Subcutaneous adipose tissue (tissue), 4 donors: Measurements from ENCODE around the gene ZBTB17. TPM values are rescaled to one million over a fixed set of nuclear protein-coding genes. Genes with fewer than 3 reads are reported as not detected.

Experiments used
- CTCF ChIP-seq: fragments of 450-650 bp; IDR thresholded peaks from one replicate; pipeline ENCODE4 v1.5.1; 2016; ENCODE audit warnings: low read depth, mild to moderate bottlenecking, control low read depth, antibody characterized with exemption, moderate library complexity
- total RNA-seq, 4 donors: library from RNA; depleted of rRNA; stranded (reverse); fragments of >200 nt; gene quantifications; one replicate each; pipeline ENCODE4 v1.1.0, GENCODE V29; 2016

ZBTB17 gene
- total RNA-seq, 4 donors from 2014 or later: 21.6 to 42.0 (median 25.4) TPM

GRCh38 chr1:15975358-15975804 is 520 bp downstream of the ZBTB17 start:
- no peak for TF ChIP-seq CTCF

- TF ChIP-seq CTCF: no peak
These were observed 1.0 kb downstream of the ZBTB17 start for GRCh38 chr1:15974855-15975254.

- TF ChIP-seq CTCF: no peak
These were observed 2.1 kb downstream of the ZBTB17 start for GRCh38 chr1:15973772-15974171.

- TF ChIP-seq CTCF: no peak
These were observed 3.5 kb downstream of the ZBTB17 start for GRCh38 chr1:15972409-15972808.

GRCh38 chr1:15970911-15971310 is 5.0 kb downstream of the ZBTB17 start:
- no peak for TF ChIP-seq CTCF

GRCh38 chr1:15969321-15969880 is 6.5 kb downstream of the ZBTB17 start:
- no peak for TF ChIP-seq CTCF

GRCh38 chr1:15968172-15968571 is 7.7 kb downstream of the ZBTB17 start:
- TF ChIP-seq CTCF: no peak
